Measurements from ENCODE around the gene FAM193B. TPM values are rescaled to one million over a fixed set of nuclear protein-coding genes. Genes with fewer than 3 reads are reported as not detected.
A peak's percentile ranks its signal among the peaks of the same experiment; 100 is the strongest.

Gene FAM193B
- polyA plus RNA-seq, 1 donor, result 49.7 TPM

DNA sequence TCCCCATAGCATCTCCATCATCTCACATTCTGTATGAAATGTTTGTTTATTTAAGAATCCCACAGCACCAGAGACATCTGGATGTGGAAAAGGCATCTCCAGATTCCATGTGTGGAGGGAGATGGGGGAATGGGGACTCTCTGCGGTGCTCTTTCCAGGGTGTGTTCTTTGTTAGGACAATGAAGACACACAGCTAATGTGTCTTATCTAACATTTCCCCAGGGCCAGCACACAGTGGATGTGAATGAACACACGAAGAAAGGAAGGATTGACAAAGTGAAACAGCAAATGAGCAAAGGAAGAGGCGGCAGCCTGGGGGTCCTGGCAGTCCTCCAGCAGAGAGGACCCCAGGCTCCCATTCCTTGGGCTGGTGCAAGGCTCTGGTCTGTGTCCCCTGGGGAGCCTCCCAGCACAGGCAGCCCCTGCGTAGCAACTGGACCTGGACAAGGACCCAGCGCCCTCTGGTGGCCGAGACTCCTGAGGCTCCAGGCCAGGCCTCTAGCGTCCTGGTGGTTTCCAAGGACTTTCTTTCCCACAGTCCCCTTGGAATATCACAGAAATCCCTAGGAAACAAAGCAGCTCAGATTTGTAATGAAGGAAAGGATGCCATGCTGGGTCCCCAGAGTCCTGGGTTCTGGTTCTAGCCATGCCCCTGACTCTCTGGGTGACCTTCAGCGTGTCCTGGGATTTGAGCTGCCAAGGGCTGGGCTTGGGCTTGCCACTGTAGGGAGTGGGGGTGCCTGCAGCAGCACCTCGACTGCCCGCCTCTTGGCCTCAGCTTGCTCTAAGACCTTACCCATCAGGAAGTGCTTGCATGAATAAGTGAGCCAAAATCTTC lies 53.5 kb downstream of the FAM193B start:
- DNase-seq (ENCODE audit: low read depth), result peak; percentile 50

- no peak for DNase-seq (ENCODE audit: low read depth)
Observed at GRCh38 chr5:177499842-177500241, 54.5 kb downstream of the FAM193B start.

GRCh38 chr5:177498013-177498787 lies 56.2 kb downstream of the FAM193B start:
- no peak for DNase-seq (ENCODE audit: low read depth)

DNA sequence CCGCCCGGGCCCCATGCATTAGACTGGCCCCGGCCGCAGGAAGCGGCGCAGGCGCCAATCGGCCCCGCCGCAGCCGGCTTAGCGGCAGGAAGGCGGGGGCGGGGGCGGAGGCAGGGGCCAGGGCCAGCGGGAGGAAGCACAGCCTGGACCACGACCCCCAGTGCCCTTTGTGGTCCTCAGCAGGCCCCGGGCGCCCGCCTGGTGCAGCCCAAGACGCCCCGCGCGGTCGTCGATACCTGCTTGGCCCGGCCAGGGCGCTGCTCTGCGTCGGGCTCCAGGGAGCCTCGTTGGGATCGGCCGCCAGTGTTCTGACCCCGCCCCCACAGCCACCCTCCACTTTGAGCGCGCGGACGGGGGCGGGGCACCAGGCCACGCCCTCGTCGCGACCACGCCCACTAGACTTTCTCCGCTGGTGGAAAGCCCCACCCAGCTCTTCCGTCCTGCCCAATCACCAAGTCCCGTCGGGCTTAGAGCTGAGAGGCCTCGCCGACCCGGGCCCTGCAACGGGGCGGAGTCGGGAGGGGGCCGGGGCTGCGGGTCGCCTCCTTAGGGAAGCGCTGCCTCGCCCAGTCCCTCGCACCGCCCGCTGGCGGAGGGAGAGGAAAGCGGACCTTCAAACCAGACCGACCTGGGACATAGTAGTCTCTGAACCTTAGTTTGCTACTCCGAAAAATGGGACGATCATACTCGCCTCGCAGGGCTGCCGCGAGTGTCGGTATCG lies 56.9 kb downstream of the FAM193B start, which contains the start of gene PDLIM7:
Gene PDLIM7 (minus strand): TSS at position 313 of the 721 bp plus-strand sequence. CDS start 1,092 bp downstream, outside the sequence.
- DNase-seq (ENCODE audit: low read depth), result peak; percentile 93

DNA sequence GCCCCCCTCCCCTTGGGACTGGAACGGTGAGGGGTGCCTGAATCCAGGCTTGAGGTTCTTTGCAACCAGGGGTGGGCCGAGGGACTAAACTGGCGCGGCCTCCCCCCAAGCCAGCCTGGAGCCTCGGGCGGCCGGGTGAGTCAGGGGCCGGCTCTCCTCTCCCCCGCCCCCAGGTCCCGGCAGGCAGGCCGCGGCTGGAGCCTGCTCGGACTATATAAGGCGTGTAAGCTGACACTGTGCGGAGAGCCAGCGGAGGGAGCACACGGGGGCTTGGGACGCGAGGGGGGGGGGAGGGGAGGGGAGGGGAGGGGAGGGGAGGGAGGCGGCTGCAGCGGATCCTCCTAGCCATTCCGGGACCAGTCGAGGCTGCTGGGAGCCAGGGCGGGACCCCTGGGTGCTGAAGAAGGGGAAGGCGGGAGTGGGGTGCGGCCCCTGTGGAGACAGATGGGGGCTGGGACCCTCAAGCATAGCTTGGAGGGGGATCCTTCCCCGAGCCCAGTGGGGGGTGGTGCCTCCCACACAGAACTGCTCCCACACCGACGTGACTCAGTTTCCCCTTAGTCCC lies 57.6 kb downstream of the FAM193B start:
- peak; percentile 72 for DNase-seq (ENCODE audit: low read depth)

GRCh38 chr5:177496070-177496726 lies 58.2 kb downstream of the FAM193B start:
- no peak for DNase-seq (ENCODE audit: low read depth)

DNA sequence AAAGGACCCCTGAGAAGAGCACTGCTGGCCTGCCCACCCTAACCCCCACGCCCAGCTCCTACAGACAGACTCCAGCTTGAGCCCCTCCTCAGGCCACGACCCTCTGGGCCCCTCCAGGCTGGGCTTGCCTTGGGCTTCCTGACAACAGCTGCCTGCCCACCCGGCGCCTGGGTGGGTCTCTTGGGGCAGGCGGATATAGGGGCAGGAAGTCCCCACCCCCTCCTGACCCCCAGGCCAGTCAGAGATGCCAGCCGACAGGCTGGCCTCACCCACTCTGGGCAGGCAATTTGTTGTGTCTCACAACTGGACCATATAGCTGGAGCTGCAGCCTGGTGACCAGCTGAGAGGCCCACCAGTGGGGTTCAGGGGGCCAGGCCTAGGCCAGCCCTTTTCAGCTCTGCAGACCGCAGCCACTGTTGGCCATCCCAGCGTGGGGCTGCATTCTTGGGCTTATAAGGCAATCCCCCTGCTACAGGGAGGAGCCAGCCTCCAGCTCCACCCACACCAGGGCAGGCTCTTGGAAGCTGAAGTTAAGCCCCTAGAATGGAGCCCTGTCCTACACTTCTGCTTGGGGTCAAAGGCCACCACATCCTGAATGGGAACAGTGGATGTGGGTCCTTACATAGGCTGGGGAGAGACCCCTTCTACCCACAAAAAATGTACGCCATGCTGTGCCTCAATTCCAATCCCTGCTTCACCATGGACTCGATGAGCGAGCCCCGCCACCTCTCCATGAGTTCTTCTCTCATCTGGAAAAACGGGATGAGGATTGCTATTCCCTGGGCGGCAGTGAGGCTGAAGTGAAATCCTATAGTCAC lies 58.9 kb downstream of the FAM193B start:
- DNase-seq (ENCODE audit: low read depth), result no peak

DNA sequence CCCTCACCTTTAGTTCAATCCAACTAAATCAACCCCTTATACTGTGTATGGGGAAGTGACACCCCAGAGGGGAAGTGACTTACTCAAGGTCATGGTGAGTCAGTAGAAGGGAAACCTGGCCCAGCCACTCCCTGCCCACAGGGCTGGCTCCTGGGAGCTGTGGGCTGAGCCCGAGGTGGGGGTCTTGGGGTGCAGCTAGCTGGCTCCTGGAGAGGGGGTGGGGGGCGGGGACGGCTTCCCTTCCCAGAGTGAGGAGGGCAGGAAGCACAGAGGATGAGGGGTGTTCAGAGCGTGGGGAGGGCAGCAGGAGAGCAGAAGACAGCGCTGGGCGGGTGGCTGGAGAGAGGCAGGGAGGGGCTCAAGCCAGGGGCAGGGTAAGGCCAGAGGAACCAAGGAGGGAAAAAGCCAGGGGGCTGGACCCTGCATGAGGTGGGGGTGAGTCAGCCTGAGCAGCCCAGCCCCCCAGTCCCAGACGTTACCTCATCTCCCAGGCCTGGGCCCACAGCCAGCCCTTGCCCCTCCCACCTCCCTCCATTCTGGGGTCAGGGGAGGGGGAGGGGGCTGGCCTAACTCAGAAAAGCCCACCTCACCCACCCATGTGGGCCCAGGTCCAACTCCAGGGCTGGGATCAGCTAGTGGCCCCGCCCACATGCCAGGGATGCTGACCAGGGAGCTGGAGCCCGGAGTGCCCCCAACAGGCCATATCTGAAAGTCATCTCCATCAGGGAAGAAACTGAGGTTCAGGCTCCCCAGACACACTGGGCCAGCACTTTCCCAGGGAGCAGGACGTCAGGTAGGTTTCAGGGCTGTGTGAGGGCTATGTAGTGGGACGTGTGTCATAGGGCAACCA lies 59.8 kb downstream of the FAM193B start:
- DNase-seq (ENCODE audit: low read depth), result no peak

GRCh38 chr5:177493795-177494345 lies 60.5 kb downstream of the FAM193B start:
- no peak for DNase-seq (ENCODE audit: low read depth)

- DNase-seq (ENCODE audit: low read depth), result no peak
Observed at GRCh38 chr5:177492841-177493240, 61.5 kb downstream of the FAM193B start.

GRCh38 chr5:177491983-177492746 lies 62.2 kb downstream of the FAM193B start:
- no peak for DNase-seq (ENCODE audit: low read depth)

DNA sequence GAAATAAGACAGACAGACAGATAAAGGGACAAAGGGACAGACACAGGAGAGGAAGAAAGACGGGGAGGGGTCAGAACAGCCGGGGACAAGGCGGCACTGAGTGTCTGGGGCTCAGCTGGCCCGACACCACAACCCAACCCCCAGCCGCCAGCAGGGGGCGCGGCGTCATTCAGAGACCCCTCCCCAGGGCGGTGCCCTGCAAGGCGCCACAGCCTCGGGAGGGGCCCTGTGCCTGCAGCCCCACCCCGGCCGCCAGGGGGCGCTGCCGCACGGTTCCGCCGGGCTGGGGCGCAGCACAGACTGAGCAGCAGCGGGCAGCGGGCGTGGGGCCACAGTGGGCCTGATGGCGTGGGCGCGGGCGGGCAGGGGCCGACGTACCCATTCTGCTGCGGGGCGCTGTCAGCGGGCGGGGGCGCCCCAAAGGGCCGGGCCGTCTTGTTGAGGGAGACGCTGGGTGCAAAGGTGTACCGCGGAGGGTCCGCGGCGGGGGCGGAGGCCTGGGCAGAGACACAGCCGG lies 62.9 kb downstream of the FAM193B start:
- DNase-seq (ENCODE audit: low read depth), result no peak

- DNase-seq (ENCODE audit: low read depth), result no peak
Observed at GRCh38 chr5:177490992-177491391, 63.4 kb downstream of the FAM193B start.

GRCh38 chr5:177490311-177490991 lies 63.9 kb downstream of the FAM193B start:
- DNase-seq (ENCODE audit: low read depth), result no peak

DNA sequence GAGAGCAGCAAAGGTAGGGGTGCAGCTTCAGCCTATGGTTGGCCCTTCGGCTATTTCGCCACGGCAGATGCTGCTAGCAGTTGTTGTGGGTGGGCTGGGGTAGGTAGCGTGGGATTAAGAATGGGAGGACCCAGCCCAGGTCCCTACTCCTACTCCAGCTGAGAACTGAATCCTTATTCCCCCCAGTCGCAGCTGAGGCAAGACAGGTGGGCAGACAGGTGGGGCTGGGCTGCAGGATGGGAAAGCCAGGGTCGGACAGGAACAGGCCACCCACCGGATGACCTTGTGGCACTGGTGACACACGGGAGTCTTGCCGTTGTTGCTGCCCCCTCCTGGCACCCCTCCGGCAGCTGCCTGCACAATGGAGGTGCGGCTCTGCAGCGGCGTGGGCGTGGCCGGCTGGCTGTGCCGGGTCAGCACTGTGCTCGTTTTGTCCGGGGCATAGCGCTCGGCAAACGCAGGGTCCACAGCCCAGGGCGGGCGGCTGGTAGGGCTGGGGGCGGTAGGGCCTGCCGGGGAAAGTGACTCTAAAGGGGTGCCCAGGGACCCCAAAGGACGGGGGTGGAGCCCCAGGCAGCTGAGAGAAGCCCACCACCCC lies 65.1 kb downstream of the FAM193B start:
- DNase-seq (ENCODE audit: low read depth), result no peak

DNA sequence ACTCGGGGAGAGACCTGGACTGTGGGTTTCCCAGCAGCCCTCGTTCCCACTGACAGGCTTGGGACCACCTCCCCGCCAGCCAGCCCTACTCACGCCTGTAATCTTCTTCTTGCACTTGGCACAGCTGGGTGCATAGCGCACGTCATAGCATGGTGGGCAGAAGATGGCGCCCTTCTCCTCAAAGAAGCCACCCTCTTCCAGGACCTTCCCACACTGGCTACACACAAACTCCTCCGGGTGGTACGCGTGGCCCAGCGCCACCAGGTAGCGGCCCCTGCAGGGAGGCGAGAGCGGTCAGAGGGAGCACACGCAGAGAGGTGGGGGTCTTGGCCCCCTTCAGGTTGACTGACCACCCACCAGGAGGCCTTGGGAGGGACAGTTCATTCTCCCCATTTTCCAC lies 66.4 kb downstream of the FAM193B start:
- no peak for DNase-seq (ENCODE audit: low read depth)

DNA sequence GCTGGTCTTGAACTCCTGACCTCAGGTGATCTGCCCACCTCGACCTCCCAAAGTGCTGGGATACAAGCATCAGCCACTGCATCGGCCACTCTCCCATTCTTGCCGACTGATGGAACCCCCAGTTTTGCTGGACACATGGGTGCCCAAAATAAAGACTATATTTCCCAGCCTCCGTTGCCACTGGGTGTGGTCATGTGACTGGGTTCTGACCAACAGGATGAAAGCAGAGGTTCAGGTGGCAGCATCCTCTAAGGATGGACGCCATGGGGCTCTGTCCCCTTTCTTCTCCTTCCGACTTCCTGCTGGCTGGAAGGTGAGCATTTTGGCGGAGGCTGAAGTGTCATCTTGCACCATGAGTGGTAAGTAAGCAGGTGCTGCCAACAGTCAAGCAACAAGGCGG lies 67.2 kb downstream of the FAM193B start:
- DNase-seq (ENCODE audit: low read depth), result no peak
